Chondrocyte (in vitro differentiated cells): ENCODE measurements around the gene PITPNM3. TPM values are rescaled to one million over a fixed set of nuclear protein-coding genes. Genes with fewer than 3 reads are reported as not detected.
A peak's percentile ranks its signal among the peaks of the same experiment; 100 is the strongest.

Experiments
- DNase-seq: peaks from one replicate; pipeline ENCODE4 v3.0.0; 2021; ENCODE audit warnings: mixed read lengths, low spot score
- H3K27ac Mint-ChIP-seq: one replicate; pipeline ENCODE4 v1.8.0; 2021; ENCODE audit warnings: mild to moderate bottlenecking, moderate library complexity, mixed read lengths; ENCODE audit not compliant: unreplicated experiment
- H3K27me3 Mint-ChIP-seq: 2 replicates; pipeline ENCODE4 v1.8.0; 2021; ENCODE audit warnings: low read depth, mixed read lengths
- H3K36me3 Mint-ChIP-seq: 2 replicates; pipeline ENCODE4 v1.8.0; 2021; ENCODE audit warnings: low read depth, mixed read lengths
- H3K4me1 Mint-ChIP-seq: 2 replicates; pipeline ENCODE4 v1.8.0; 2021; ENCODE audit warnings: low read depth, mild to moderate bottlenecking, mixed read lengths
- H3K4me3 Mint-ChIP-seq: one replicate; pipeline ENCODE4 v1.8.0; 2021; ENCODE audit warnings: mild to moderate bottlenecking, moderate library complexity, mixed read lengths; ENCODE audit not compliant: unreplicated experiment
- H3K9me3 Mint-ChIP-seq: 2 replicates; pipeline ENCODE4 v1.8.0; 2021; ENCODE audit warnings: low read depth, mixed read lengths
- CTCF ChIP-seq: fragments of 200-600 bp; sonication (generic); IDR thresholded peaks from 2 replicates; pipeline ENCODE4 v1.5.0; 2021; ENCODE audit warnings: antibody characterized with exemption, mild to moderate bottlenecking, moderate library complexity
- total RNA-seq: library from RNA; stranded (reverse); gene quantifications from 3 replicates; pipeline ENCODE4 v1.2.1, GENCODE V29; 2021

The PITPNM3 gene
- total RNA-seq, 1 donor from 2014 or later, result 5.7 TPM

DNA sequence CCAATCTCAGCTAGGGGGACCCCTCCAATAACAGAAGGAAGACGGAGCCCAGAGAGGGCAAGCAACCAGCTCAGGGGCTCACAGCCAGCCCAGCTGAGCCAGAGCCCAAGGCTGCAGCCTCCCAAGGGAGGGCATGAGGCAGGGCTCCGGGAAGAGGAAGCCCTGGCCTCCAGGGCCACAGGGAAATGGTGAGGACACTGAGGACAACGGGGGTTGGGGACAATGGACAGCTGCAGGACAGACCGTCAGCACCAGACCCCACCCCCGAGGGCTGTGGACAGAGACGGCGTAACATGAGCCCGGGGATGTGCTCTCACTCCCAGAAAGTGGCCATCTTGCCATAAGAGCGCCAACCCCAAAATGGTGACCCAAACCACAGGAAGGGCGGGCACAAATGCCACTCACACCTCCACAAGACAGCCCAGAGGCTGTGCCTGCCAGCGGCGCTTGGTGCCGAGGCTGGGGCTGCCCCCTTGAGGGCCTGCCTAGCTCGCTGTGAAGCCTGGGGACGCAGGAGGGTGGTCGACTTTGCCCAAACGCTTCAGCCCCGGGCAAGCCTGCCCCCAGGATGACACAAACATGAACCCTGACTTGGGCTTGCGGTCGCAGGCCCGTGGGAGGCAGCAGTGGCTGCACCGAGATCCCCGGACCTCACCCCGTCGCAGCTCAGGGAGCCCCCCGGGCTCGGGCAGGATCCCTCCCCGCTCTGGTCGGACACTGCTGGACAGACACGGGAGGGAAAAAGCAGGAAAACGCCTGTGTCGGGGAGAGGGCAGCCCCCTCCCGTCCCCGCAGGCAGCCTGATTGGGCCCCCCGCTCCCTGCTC lies 101.6 kb downstream of the PITPNM3 start:
- no peak for TF ChIP-seq CTCF
- H3K4me1 Mint-ChIP-seq, result peaks cover 10% of the 10 kb centered on the region
- H3K36me3 Mint-ChIP-seq, result peaks cover 4% of the 10 kb centered on the region
- H3K27ac Mint-ChIP-seq, result no peak overlapping the region
- H3K27me3 Mint-ChIP-seq, result peaks cover 12% of the 10 kb centered on the region
- no peaks in the 10 kb centered on the region for H3K9me3 Mint-ChIP-seq
- H3K4me3 Mint-ChIP-seq, result peak overlapping the region; percentile 15
- DNase-seq, result peak; percentile 82

DNA sequence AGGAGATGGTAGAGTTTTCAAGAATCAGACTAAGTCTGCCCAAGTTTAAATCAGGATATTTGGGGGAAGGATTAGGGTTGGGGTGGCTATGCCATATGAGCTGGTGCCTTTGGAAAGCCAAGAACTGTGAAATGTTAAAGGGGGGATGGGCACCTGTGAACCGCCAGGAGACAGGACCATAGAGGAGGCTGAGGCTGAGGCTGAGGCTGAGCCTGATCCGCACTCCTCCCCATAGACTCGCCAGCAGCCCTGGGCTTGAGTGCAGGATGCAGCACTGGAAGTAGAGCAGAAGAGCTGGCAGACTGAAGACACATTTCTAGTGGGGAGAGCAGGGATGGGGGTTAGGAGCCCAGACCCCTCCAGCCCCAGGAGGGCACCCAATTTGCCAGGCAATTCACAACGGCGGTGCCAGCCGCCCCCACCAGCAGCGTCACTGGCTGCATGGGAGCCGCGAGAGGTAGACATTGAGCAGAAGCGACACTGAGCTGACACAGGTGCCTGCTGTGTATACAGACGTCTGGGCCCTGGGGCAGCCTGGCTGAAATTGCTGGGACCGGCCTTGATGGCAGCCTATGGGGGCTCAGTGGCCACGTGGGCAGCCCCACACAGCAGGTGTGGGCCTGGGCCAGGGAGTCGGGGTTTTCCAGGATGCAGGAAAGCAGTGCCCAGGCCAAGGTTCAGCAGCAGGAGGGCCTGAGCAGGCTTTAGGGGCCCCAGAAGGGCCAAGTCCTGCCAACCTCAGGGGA lies 102.9 kb downstream of the PITPNM3 start:
- no peaks in the 10 kb centered on the region for H3K9me3 Mint-ChIP-seq
- H3K36me3 Mint-ChIP-seq, result peaks cover 4% of the 10 kb centered on the region
- H3K27ac Mint-ChIP-seq, result no peak overlapping the region
- no peak overlapping the region for H3K4me3 Mint-ChIP-seq
- TF ChIP-seq CTCF, result no peak
- no peak for DNase-seq
- H3K4me1 Mint-ChIP-seq, result peaks cover 10% of the 10 kb centered on the region
- peaks cover 12% of the 10 kb centered on the region for H3K27me3 Mint-ChIP-seq

DNA sequence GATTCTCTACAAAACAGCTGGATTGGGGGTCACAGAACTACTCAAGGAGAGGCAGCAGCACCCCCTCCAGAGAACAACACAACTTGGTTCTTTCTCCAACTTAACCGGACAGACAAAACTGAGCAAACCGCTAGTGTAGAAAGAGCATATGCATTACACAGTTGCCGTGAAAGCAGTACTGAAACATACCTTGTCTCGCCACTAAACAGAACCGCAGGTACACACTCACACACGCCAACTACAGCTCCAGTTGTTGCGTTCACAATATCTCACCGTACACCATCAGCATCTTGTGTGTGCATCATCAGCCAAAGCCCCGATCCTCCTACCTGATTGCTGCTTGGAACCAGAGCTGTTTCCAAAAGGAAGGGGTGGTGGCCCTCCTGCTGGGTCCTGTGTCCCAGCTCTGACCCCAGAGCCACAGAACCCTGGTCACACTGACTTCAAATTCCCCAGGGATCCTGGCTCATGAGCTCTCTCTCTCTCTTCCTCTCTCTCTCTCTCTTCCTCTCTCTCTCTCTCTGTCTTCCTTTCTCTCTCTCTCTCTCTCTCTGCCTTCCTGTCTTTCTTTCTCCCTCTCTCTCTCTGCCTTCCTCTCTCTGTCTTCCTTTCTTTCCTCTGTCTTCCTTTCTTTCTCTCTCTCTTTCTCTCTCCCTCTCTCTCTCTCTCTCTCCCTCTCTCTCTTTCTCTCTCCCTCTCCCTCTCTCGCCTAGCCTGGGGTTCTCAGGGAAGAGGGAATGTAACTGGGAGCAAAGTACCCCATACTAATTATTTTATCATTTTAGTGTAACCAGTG lies 103.7 kb downstream of the PITPNM3 start:
- no peak for TF ChIP-seq CTCF
- Mint-ChIP-seq H3K9me3 (no peaks in the 10 kb centered on the region), H3K4me3 (no peak overlapping the region), H3K27ac (no peak overlapping the region), H3K4me1 (peaks cover 10% of the 10 kb centered on the region), H3K27me3 (peaks cover 12% of the 10 kb centered on the region), H3K36me3 (peaks cover 4% of the 10 kb centered on the region)
- no peak for DNase-seq

DNA sequence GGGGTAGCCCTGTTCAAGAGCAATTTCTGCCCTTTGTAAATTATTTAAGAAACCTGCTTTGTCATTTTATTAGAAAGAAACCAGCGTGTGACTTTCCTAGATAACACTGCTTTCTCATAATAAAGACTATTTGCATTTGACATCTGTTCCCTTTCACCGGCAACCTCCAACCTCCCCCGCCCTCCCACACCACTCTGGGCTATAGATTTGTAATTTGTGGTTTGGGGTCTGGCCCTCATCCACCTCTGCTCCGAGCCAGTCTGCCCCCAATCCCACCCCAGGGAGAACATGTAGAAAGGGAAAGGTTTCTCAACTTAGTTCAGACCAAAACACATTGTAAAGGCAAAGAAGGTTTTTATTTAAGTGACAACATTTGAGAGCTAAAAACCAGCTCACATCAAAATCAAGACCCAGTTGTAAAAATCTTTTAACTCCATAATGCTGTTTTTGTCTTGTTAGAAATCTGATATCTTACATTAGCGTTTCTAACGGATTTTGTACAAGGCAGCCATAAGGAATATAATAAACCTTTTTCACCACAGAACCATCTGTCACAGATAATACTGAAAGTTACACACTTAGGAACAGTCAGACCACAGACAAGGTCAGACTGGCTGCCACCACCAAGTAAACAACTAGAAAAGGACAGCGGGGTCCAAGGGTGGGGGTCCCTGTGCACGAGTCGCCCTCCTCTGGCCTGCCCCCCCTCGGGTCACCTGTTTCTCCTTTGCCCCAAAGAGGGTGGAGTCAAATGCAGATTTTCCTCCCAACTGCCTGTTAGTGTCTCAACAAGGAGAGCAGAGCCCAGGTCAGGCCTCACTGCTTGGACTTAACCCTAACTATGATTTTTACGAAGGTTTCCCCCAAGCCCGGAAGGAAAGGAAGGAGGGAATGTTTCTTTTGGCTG lies 105.2 kb downstream of the PITPNM3 start:
- Mint-ChIP-seq H3K27ac (no peak overlapping the region), H3K4me1 (no peaks in the 10 kb centered on the region)

More for the DNA sequence above, 105.2 kb downstream of the PITPNM3 start:
- DNase-seq, result no peak
- TF ChIP-seq CTCF, result no peak
- Mint-ChIP-seq H3K9me3 (no peaks in the 10 kb centered on the region), H3K4me3 (no peak overlapping the region), H3K27me3 (peaks cover 3% of the 10 kb centered on the region), H3K36me3 (no peaks in the 10 kb centered on the region)
